GM12878 (cell line): ENCODE results near the gene ENPP7. TPM values are rescaled to one million over a fixed set of nuclear protein-coding genes. Genes with fewer than 3 reads are reported as not detected.

Source experiments
- ATAC-seq: fragments of 200-7000 bp; cut with Tn5 transposase; 3 replicates; pipeline ENCODE4 v1.9.1; 2020; ENCODE audit warnings: mild to moderate bottlenecking, moderate library complexity
- BruUV-seq: library from RNA; stranded (reverse); fragments of 400-500 nt; replicated peaks from 2 replicates; lab custom pipeline; 2021; lab: Mats Ljungman, UMichigan
- CTCF ChIA-PET: fragments of 300-600 bp; sonication (Branson Sonifier 250); formaldehyde crosslinking; extraction: SDS; loops from one replicate; lab custom pipeline; 2021; ENCODE audit warnings: inconsistent platforms; lab: Yijun Ruan, JAX
- POLR2A ChIA-PET: fragments of 350-600 bp; formaldehyde crosslinking; extraction: SDS; loops from one replicate; lab custom pipeline; 2021; ENCODE audit warnings: inconsistent platforms; lab: Charles Lee
- RAD21 ChIA-PET: fragments of 300-600 bp; sonication (Branson Sonifier 250); formaldehyde crosslinking; loops from one replicate; lab custom pipeline; 2023; ENCODE audit warnings: antibody characterized with exemption; ENCODE audit not compliant: unreplicated experiment; lab: Charles Lee
- SMC1A ChIA-PET: fragments of 300-600 bp; sonication (Branson Sonifier 250); formaldehyde crosslinking; loops from one replicate; lab custom pipeline; 2023; ENCODE audit not compliant: unreplicated experiment, uncharacterized antibody; lab: Charles Lee
- DNase-seq: peaks from one replicate; pipeline ENCODE4 v3.0.0-alpha.2; 2011; ENCODE audit warnings: low read depth, low spot score
- FAIRE-seq: peaks from 3 replicates; lab custom pipeline; 2011; peaks lifted over from hg19 to GRCh38; lab: Jason Lieb, UNC
- H2AFZ ChIP-seq: 2 replicates; pipeline ENCODE4 v1.6.0; 2011; ENCODE audit warnings: low read depth, low read length, control low read depth; ENCODE audit not compliant: control insufficient read depth
- H3K27ac ChIP-seq: 2 replicates; pipeline ENCODE4 v1.5.1; 2011; ENCODE audit warnings: control low read depth; ENCODE audit not compliant: control insufficient read depth, insufficient read depth
- H3K27me3 ChIP-seq, 2 experiments: replicated peaks in 1 of 2; 2 replicates each; pipeline versions ENCODE4 v1.6.0 to v1.6.1; 2011; ENCODE audit warnings: low read length in 1 of 2; ENCODE audit not compliant: control insufficient read depth in 2 of 2, insufficient read depth in 2 of 2
- H3K36me3 ChIP-seq, 2 experiments: 2 replicates each; pipeline ENCODE4 v1.5.1; 2011; ENCODE audit warnings: low read length in 1 of 2; ENCODE audit not compliant: control insufficient read depth in 2 of 2, insufficient read depth in 2 of 2
- H3K4me1 ChIP-seq: 2 replicates; pipeline ENCODE4 v1.6.1; 2011; ENCODE audit warnings: mild to moderate bottlenecking, low read length, moderate library complexity, mixed read lengths; ENCODE audit not compliant: control insufficient read depth, insufficient read depth
- H3K4me2 ChIP-seq: 2 replicates; pipeline ENCODE4 v1.6.0; 2011; ENCODE audit warnings: control low read depth; ENCODE audit not compliant: control insufficient read depth, insufficient read depth
- H3K4me3 ChIP-seq: fragments of 200-600 bp; sonication (generic); 2 replicates; pipeline ENCODE4 v1.5.1; 2016
- H3K79me2 ChIP-seq: 2 replicates; pipeline ENCODE4 v1.6.0; 2011; ENCODE audit warnings: low read length; ENCODE audit not compliant: control insufficient read depth, insufficient read depth
- H3K9ac ChIP-seq: 2 replicates; pipeline ENCODE4 v1.8.0; 2011; ENCODE audit warnings: low read length, control low read depth, mixed read lengths; ENCODE audit not compliant: control insufficient read depth, insufficient read depth
- H3K9me3 ChIP-seq: replicated peaks from 3 replicates; pipeline ENCODE4 v1.5.1; 2011; ENCODE audit warnings: mild to moderate bottlenecking, low read length; ENCODE audit not compliant: control insufficient read depth, insufficient read depth
- H4K20me1 ChIP-seq: 2 replicates; pipeline ENCODE4 v1.6.0; 2011; ENCODE audit not compliant: control insufficient read depth, insufficient read depth
- ASH2L ChIP-seq: fragments of 300-600, 200-600 bp; sonication (generic); IDR thresholded peaks from 2 replicates; pipeline ENCODE4 v1.6.1; 2017; ENCODE audit warnings: low read depth, mild to moderate bottlenecking, borderline replicate concordance
- BCL11A ChIP-seq: IDR thresholded peaks from 2 replicates; pipeline ENCODE4 v1.6.1; 2011; ENCODE audit warnings: low read depth, low read length
- CREM ChIP-seq: IDR thresholded peaks from 2 replicates; pipeline ENCODE4 v1.6.1; 2014; ENCODE audit warnings: antibody characterized with exemption, low read depth
- IRF4 ChIP-seq: IDR thresholded peaks from 2 replicates; pipeline ENCODE4 v1.6.1; 2011; ENCODE audit warnings: low read depth, low read length
- MYB ChIP-seq: fragments of 150-350 bp; IDR thresholded peaks from 2 replicates; pipeline ENCODE4 v1.6.1; 2014; ENCODE audit warnings: mild to moderate bottlenecking, low read depth, low read length, borderline replicate concordance
- NFYA ChIP-seq: IDR thresholded peaks from 2 replicates; pipeline ENCODE4 v1.6.1; 2011; ENCODE audit warnings: low read depth, mild to moderate bottlenecking, low read length, improper control_type of control experiment, borderline replicate concordance
- POU2F2 ChIP-seq: IDR thresholded peaks from 3 replicates; pipeline ENCODE4 v1.6.1; 2011; ENCODE audit warnings: low read depth, mild to moderate bottlenecking, low read length, borderline replicate concordance
- RB1 ChIP-seq: fragments of 450-650 bp; formaldehyde crosslinking; IDR thresholded peaks from 2 replicates; pipeline ENCODE4 v1.6.1; 2017; ENCODE audit warnings: mild to moderate bottlenecking, borderline replicate concordance
- RFX5 ChIP-seq: IDR thresholded peaks from 2 replicates; pipeline ENCODE4 v1.6.1; 2011; ENCODE audit warnings: low read depth, low read length, improper control_type of control experiment
- SIN3A ChIP-seq: IDR thresholded peaks from 2 replicates; pipeline ENCODE4 v1.6.1; 2012; ENCODE audit warnings: low read depth, low read length, improper control_type of control experiment
- SMAD5 ChIP-seq: IDR thresholded peaks from 2 replicates; pipeline ENCODE4 v1.6.1; 2016; ENCODE audit warnings: antibody characterized with exemption, low read depth
- SPI1 ChIP-seq: IDR thresholded peaks from 2 replicates; pipeline ENCODE4 v1.6.1; 2011; ENCODE audit warnings: low read depth, mild to moderate bottlenecking, low read length, moderate library complexity, borderline replicate concordance; ENCODE audit not compliant: insufficient read depth
- SRF ChIP-seq, 2 experiments: IDR thresholded peaks; 2 replicates each; pipeline ENCODE4 v1.6.1; 2011; ENCODE audit warnings: low read depth in 2 of 2, low read length in 2 of 2, mild to moderate bottlenecking in 1 of 2, moderate library complexity in 1 of 2
- TAF1 ChIP-seq: IDR thresholded peaks from 2 replicates; pipeline ENCODE4 v1.6.1; 2011; ENCODE audit warnings: mild to moderate bottlenecking, low read depth, low read length, borderline replicate concordance
- TCF12 ChIP-seq: IDR thresholded peaks from 2 replicates; pipeline ENCODE4 v1.6.1; 2011; ENCODE audit warnings: low read depth, mild to moderate bottlenecking, low read length
- WRNIP1 ChIP-seq: IDR thresholded peaks from 2 replicates; pipeline ENCODE4 v1.6.1; 2011; ENCODE audit warnings: low read depth, low read length, improper control_type of control experiment, borderline replicate concordance
- ZNF622 ChIP-seq: fragments of 450-650 bp; IDR thresholded peaks from 2 replicates; pipeline ENCODE4 v1.6.1; 2017; ENCODE audit warnings: mild to moderate bottlenecking, inconsistent platforms
- WGBS: methylation state at CpG from one replicate; pipeline ENCODE4 v1.1.6; 2016; ENCODE audit warnings: low lambda C conversion rate; ENCODE audit not compliant: insufficient replicate concordance, insufficient coverage; ENCODE audit errors: missing lambda C conversion rate; 5-methylcytosine and 5-hydroxymethylcytosine counted together
- in situ Hi-C: fragments of 300-500 bp; cut with MboI; formaldehyde crosslinking; loops from 9 replicates; pipeline ENCODE4 v1.14.3; 2018; ENCODE audit warnings: mixed read lengths
- intact Hi-C: fragments of 100-400 bp; cut with micrococcal nuclease; formaldehyde crosslinking; loops from one replicate; pipeline ENCODE4 v1.14.2; 2022; ENCODE audit not compliant: unreplicated experiment
- polyA plus RNA-seq, 11 experiments: library from polyadenylated mRNA; depleted of rRNA in 4 of 11; unstranded in 6 of 11; stranded (reverse) in 5 of 11; fragments of >200 nt; fragmentation: Nextera tagmentation in 4 of 11; fragmentation: Illumina TruSeq in 1 of 11; extraction: Ambion mirVana in 4 of 11; extraction: Trizol in 1 of 11; gene quantifications; 1 replicate in 1 of 11; 2 replicates in 10 of 11; pipeline versions ENCODE4 v1.2.1 to v1.2.3, GENCODE V29; 2011 to 2016; ENCODE audit warnings: inconsistent platforms in 2 of 11, missing spikeins in 2 of 11, low read depth in 1 of 11
- total RNA-seq, 4 experiments: library from RNA; depleted of rRNA in 3 of 4; stranded (reverse); fragments of >200 nt in 3 of 4; fragmentation: Illumina TruSeq in 1 of 4; extraction: Trizol in 1 of 4; gene quantifications; 2 replicates each; pipeline versions ENCODE4 v1.2.1 to v1.2.3, GENCODE V29; 2013 to 2021
- TF ChIP-seq, protein P1 (sequence below): fragments of 450-650 bp; IDR thresholded peaks from 2 replicates; pipeline ENCODE4 v1.6.1; 2014; ENCODE audit warnings: mild to moderate bottlenecking

ENPP7 gene
- total and polyA plus RNA-seq, 10 of the 15 experiments (the other 5 are each of a cell fraction or from before 2014, with no cell fraction given) = 0.04 to 0.41 (median 0.18) TPM; not detected in 1

DNA sequence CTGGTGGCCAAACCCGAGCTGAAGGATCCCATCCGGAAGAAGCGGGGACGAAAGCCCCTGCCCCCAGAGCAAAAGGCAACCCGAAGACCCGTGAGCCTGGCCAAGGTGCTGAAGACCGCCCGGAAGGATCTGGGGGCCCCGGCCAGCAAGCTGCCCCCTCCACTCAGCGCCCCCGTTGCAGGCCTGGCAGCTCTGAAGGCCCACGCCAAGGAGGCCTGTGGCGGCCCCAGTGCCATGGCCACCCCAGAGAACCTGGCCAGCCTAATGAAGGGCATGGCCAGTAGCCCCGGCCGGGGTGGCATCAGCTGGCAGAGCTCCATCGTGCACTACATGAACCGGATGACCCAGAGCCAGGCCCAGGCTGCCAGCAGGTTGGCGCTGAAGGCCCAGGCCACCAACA, 53.1 kb downstream of the ENPP7 start:
- Histone ChIP-seq H3K79me2 (no peaks in the 10 kb centered on the region), H3K27me3 (peaks cover 0 to 3% of the 10 kb centered on the region in 2 experiments; a peak in 1 of 4 replicates), H3K27ac (no peak overlapping the region), H3K4me3 (no peak overlapping the region), H3K4me2 (no peak overlapping the region), H3K4me1 (peaks cover 6% of the 10 kb centered on the region), H3K36me3 (no peaks in the 10 kb centered on the region), H2AFZ (no peak overlapping the region), H3K9me3 (no peaks in the 10 kb centered on the region), H4K20me1 (no peaks in the 10 kb centered on the region), H3K9ac (no peak overlapping the region)
- SMC1A ChIA-PET = no interaction called here
- BruUV-seq = no TSS peak
- FAIRE-seq = no peak
- RAD21 ChIA-PET = no interaction called here
- POLR2A ChIA-PET = no interaction called here
- no peak for ATAC-seq
- CTCF ChIA-PET = no interaction called here
- 64% methylated on average over 13 of the region's 18 CpGs for WGBS
- DNase-seq = no peak
- no peak for TF ChIP-seq CREM
- TF ChIP-seq TAF1 = no peak
- no peak for TF ChIP-seq BCL11A
- no peak for TF ChIP-seq MYB
- TF ChIP-seq TCF12 = no peak
- no peak for TF ChIP-seq ASH2L
- no peak for TF ChIP-seq WRNIP1
- TF ChIP-seq, protein P1, sequence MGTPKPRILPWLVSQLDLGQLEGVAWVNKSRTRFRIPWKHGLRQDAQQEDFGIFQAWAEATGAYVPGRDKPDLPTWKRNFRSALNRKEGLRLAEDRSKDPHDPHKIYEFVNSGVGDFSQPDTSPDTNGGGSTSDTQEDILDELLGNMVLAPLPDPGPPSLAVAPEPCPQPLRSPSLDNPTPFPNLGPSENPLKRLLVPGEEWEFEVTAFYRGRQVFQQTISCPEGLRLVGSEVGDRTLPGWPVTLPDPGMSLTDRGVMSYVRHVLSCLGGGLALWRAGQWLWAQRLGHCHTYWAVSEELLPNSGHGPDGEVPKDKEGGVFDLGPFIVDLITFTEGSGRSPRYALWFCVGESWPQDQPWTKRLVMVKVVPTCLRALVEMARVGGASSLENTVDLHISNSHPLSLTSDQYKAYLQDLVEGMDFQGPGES = no peak
- TF ChIP-seq SIN3A = no peak
- no peak for TF ChIP-seq ZNF622
- no peak for TF ChIP-seq NFYA
- TF ChIP-seq SPI1 = no peak
- TF ChIP-seq IRF4 = no peak
- TF ChIP-seq POU2F2 = no peak
- TF ChIP-seq RB1 = no peak
- TF ChIP-seq SMAD5 = no peak
- no peak for TF ChIP-seq RFX5
- no peak for TF ChIP-seq SRF (IDR thresholded peaks at IDR 0.05; ENCODE audit: low read depth in 2 of 2, low read length in 2 of 2)
- in situ Hi-C loops (no loop called here), intact Hi-C loops (no loop called here)
